ENCODE data around the gene ZAP70. TPM values are rescaled to one million over a fixed set of nuclear protein-coding genes. Genes with fewer than 3 reads are reported as not detected.

ZAP70 gene
- total RNA-seq, 1 donor, result not detected

GRCh38 chr2:97734061-97735051, 21.0 kb downstream of the ZAP70 start:
- H3K4me3 ChIP-seq (ENCODE audit: low read depth, low read length), result no peak overlapping the region
- no peak for DNase-seq (ENCODE audit: low read depth)
- no peak for TF ChIP-seq CTCF (IDR thresholded peaks at IDR 0.05; ENCODE audit: insufficient read depth, low read depth, low read length)

DNA sequence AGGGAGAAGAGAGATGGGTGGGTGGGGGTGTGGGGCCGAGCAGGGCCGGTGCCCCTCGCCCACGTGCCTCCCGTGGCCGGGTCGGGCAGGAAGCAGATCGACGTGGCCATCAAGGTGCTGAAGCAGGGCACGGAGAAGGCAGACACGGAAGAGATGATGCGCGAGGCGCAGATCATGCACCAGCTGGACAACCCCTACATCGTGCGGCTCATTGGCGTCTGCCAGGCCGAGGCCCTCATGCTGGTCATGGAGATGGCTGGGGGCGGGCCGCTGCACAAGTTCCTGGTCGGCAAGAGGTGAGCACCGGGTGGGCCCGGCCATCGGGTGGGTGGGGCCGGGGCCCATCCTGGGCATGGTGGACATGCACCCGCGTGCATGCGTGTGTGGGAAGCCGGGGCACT, 21.8 kb downstream of the ZAP70 start:
- H3K4me3 ChIP-seq (ENCODE audit: low read depth, low read length), result no peak overlapping the region
- DNase-seq (ENCODE audit: low read depth), result no peak
- TF ChIP-seq CTCF (IDR thresholded peaks at IDR 0.05; ENCODE audit: insufficient read depth, low read depth, low read length), result no peak

GRCh38 chr2:97736185-97736584, 22.8 kb downstream of the ZAP70 start:
- no peak for DNase-seq (ENCODE audit: low read depth)
- TF ChIP-seq CTCF (IDR thresholded peaks at IDR 0.05; ENCODE audit: insufficient read depth, low read depth, low read length), result no peak
- no peak overlapping the region for H3K4me3 ChIP-seq (ENCODE audit: low read depth, low read length)

GRCh38 chr2:97736608-97737330, 23.4 kb downstream of the ZAP70 start:
- TF ChIP-seq CTCF (IDR thresholded peaks at IDR 0.05; ENCODE audit: insufficient read depth, low read depth, low read length), result no peak
- no peak for DNase-seq (ENCODE audit: low read depth)
- no peak overlapping the region for H3K4me3 ChIP-seq (ENCODE audit: low read depth, low read length)

DNA sequence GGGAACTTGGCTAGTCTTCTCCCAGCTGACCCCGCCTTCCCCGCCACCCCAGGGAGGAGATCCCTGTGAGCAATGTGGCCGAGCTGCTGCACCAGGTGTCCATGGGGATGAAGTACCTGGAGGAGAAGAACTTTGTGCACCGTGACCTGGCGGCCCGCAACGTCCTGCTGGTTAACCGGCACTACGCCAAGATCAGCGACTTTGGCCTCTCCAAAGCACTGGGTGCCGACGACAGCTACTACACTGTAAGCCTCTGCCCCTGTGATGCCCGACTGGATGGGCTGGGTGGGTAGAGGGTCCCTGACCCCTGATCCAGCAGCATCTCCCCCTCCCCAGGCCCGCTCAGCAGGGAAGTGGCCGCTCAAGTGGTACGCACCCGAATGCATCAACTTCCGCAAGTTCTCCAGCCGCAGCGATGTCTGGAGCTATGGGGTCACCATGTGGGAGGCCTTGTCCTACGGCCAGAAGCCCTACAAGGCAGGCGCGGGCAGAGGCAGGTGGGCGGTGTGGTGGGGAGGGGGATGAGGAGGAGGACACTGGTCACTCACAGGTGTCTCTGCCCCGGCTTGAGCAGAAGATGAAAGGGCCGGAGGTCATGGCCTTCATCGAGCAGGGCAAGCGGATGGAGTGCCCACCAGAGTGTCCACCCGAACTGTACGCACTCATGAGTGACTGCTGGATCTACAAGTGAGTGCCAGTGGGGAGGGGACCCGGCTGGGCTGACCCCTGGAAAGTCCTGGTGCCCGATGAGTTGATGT, 24.2 kb downstream of the ZAP70 start:
- no peak for DNase-seq (ENCODE audit: low read depth)
- H3K4me3 ChIP-seq (ENCODE audit: low read depth, low read length), result no peak overlapping the region
- TF ChIP-seq CTCF (IDR thresholded peaks at IDR 0.05; ENCODE audit: insufficient read depth, low read depth, low read length), result no peak

GRCh38 chr2:97738179-97739019, 25.0 kb downstream of the ZAP70 start:
- no peak overlapping the region for H3K4me3 ChIP-seq (ENCODE audit: low read depth, low read length)
- no peak for DNase-seq (ENCODE audit: low read depth)
- no peak for TF ChIP-seq CTCF (IDR thresholded peaks at IDR 0.05; ENCODE audit: insufficient read depth, low read depth, low read length)
